HK-2 (cell line): Measurements from ENCODE around the gene ZNF43.
"Not testable (repeated sequence)": the region's sequence is repeated elsewhere in the genome, so short reads cannot be mapped to it uniquely, and the experiment has no call there.

Source experiments
- DNase-seq: peaks from one replicate; pipeline ENCODE4 v3.0.0-alpha.2; 2018; ENCODE audit not compliant: unreplicated experiment

Gene ZNF43

GRCh38 chr19:21835810-21836444, at the start of gene ZNF43:
ZNF43 (minus strand) TSS chr19:21836182; CDS start chr19:21836038, 144 bp downstream.
- peak; percentile 96 for DNase-seq

GRCh38 chr19:21885516-21885915, 49.5 kb upstream of the ZNF43 start:
- DNase-seq, result not testable (repeated sequence)

GRCh38 chr19:21884786-21885185, 48.8 kb upstream of the ZNF43 start:
- not testable (repeated sequence) for DNase-seq

DNA sequence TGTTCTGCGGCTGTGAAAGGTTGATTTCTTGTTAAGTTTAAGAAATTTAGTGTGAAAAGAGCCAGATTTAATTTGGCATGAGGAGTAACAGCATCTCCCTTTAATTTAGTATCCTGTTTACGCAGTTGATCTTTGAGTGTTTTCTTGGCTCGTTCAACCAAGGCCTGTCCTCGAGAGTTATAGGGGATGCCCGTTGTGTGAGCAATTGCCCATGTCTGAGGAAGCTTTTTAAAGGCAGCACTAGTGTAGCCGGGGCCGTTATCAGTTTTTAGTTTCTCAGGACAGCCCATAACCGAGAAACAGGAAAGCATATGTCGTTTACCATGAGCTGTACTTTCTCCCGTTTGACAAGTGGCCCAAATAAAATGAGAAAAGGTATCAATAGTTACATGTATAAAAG, 47.5 kb upstream of the ZNF43 start:
- DNase-seq, result no peak

DNA sequence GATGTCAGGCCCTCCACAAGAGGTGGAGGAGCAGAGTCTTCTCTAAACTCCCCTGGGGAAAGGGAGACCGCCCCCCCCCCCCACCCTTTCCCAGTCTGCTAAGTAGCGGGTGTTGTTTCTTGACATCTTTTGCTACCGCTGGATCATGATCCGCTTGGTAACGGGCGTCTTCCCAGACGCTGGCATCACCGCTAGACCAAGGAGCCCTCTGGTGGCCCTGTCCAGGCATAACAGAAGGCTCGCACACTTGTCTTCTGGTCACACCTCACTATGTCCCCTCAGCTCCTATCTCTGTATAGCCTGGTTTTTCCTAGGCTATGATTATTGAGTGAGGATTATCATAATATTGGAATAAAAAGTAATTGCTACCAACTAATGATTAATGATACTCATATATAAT, 44.8 kb upstream of the ZNF43 start:
- DNase-seq, result not testable (repeated sequence)

GRCh38 chr19:21878646-21879045, 42.7 kb upstream of the ZNF43 start:
- DNase-seq, result no peak

DNA sequence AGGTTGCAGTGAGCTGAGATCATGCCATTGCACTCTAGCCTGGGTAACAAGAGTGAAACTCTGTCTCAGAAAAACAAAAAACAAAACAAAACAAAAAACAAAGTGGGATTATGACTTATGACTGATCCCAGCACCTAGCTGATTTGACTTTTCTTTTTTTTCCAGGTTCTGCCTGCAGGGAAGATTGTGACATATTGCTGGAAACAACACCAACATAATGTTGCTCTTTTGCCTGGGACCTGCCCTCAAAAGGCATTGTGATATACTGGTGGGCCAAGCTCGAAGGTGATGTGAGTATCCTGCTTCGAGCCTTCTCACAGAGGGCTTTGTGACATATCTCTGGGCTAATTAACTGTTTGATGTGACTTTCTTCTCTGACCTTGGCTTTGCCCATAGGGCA, 42.0 kb upstream of the ZNF43 start:
- no peak for DNase-seq

- not testable (repeated sequence) for DNase-seq
Observed at GRCh38 chr19:21876608-21877007, 40.6 kb upstream of the ZNF43 start.

DNA sequence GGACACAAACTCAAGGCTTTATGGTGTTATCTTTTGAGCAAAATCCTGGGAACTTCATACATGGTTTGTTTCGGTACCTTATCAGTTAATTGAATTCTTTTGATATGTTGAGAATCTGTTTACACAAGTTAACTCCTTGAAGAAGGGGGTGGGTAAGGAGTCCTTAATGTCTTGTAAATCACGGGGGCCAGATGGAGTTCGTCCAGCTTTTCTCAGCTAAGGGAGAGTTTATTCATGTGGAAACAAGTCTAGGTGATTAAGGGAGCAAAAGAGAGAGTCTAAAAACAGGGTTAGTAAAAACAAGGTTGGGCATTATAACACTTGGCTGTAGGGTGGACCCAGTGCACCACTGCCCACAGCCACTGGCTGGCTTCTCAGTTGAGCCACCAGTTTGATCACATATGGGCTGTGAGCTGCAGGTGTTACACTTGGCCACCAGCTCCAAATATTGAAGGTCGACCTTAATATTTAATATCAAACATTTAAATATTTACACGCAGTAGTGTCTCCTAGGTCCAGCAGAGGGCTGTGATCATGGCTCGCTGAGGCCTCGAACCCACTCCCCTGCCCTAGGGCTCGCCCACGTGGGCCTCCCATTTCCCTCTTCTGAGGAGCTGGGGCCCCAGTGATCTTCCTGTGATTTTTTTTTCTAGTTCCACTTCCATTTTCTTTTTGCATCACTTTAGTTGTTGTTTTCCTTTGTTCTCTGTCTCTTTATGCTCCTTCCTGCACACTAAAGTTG, 21.0 kb upstream of the ZNF43 start:
- DNase-seq, result no peak

DNA sequence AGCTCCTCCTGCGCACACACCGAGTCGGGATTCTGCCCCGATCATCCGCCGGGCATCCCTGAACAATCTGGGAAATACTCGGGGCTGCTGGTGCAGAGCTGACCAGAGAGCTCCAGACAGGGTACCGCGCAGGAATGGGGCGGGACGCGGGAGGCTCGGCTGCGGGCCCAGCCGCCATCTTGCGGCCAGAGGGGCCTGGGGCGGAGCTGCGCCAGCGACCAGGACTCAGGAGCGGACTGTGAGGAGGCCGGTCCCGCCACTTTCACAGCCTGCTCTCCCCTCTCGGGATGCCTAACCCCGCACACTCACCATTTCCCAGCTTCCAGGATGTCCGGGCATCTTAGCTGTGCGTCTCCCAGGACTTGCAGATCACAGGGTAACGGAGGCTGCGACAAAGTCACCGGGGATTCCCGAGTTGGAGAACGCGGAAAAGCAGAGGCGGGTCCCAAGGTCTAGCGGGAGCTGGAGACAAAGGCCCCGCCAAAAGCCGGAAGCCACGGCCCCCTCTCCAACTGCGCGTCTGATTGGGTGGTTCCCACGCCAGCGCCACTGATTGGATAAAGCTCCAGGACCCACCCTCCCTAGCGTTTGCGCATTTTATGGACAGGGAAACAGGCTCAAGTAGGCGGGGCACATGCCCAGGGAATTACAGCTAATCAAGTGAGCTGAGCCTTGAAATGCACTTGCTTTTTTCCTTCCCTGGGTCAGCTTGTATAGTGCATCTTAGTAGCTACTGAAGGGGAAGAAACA, 15.8 kb upstream of the ZNF43 start:
- peak; percentile 95 for DNase-seq

DNA sequence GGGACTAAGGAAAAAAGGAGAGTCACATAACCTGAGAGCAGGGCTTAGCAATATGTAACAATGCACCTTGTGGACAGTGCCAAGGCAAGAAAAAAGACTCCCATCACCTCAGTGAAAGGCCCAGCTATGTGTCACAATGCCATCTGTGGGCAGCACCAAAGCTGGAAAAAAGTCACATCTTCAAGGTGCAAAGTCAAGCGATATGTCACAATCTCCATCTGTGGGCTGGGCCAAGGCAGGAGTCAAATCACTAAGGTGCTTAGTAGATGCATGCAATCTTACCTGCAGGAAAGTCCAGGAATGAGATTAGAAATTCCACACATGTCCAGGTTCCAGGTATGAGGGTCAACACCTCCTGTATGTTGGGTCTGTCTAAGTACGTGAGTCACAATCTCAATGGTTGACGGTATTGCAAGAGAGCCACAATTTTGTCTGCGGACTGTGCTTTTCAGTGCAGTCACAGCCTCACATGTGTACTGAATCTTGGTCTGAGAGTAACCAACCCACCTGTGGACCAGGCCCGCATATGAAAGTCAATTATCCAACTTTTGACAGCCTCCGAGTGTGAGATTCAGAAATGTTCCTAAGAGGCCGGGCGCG, 14.8 kb upstream of the ZNF43 start:
- DNase-seq, result no peak

GRCh38 chr19:21848706-21849105, 12.7 kb upstream of the ZNF43 start:
- peak; percentile 26 for DNase-seq

- no peak for DNase-seq
Observed at GRCh38 chr19:21843081-21843480, 7.1 kb upstream of the ZNF43 start.

GRCh38 chr19:21841488-21842097, 5.6 kb upstream of the ZNF43 start:
- DNase-seq, result no peak

DNA sequence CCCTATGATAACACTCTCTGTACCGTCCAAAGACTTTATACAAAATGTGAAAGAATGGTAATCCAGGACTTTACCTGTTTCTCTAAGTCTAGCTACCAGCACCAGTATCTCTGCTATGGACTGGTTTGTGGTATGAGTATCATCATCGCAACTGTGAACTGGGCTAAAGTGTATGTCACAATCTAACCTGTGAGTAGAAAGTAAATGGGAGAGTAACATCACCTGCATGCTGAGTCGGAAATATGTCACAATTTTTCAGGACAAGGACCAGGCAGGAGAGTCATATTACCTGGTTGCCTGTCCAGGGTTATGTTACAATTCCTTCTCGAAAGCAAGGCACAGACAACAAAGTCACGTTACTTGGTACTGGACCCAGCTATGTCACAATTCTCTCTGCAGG, 5.1 kb upstream of the ZNF43 start:
- no peak for DNase-seq

DNA sequence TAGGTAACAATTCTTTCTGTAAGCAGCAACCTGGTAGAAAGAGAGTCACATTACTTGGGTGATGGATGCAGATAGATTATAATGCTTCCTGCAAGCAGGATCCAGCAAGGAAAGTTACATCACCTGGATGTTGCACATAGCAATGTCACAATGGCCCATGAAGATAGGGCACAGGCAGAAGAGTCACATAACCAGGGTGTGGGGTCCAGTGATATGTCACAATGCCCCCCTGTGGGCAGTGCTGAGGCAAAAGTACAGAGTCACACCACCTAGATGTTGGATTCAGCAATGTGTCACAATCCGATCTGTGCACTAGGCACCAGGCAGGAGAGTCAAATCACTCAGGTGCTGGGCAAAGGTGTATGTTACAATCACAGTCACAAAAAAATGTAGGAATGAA, 4.0 kb upstream of the ZNF43 start:
- DNase-seq, result no peak

- no peak for DNase-seq
Observed at GRCh38 chr19:21838646-21839045, 2.7 kb upstream of the ZNF43 start.

DNA sequence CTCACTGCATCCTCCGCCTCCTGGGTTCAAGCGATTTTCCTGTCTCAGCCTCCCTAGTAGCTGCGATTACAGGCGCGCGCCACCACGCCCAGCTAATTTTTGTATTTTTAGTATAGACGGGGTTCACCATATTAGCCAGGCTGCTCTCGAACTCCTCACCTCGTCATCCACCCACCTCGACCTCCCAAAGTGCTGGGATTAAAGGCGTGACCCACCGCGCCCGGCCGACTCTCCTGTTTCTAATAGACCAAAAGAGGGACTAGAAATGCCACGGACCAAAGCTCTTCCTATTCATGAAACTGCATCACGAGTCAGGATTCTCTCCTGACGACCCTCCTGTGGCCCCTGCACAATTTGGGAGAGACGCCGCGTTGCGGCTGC, 563 bp downstream of the ZNF43 start:
- DNase-seq, result no peak

GRCh38 chr19:21833733-21834132, 2.2 kb downstream of the ZNF43 start:
- no peak for DNase-seq

DNA sequence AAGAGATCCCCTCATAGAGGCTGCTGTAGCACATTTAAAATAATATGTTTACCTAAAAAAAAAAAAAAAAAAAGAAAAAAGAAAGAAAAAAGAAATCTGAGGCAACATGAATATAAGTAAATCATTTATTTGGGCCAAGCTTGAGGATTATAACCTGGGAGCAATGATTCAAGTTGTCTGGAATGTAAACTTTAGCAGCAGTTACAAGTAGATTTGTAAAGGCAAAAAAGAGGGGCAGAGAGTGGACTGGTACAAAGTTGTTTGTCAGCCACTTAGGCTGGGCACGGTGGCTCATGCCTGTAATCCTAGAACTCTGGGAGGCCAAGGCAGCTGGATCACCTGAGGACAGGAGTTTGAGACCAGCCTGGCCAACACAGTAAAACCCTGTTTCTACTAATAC, 11.3 kb downstream of the ZNF43 start:
- DNase-seq, result no peak

DNA sequence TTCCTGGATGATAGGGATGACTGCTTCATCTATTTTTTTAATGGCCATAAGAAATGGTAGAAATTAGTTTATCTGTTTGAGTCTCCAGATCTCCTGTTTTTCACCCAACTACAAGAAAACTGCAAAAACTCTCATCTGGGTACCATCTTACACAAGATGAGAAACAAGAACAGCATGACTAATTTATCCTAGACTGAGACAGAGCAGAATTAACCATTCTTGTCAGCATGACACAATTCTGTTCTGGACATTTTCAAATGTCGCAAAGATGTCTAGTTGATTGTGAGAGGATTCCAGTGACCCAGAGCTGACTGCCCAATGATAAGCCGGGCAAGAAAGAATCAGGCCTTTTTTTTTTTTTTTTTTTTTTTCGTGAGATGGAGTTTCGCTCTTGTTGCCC, 12.8 kb downstream of the ZNF43 start:
- DNase-seq, result no peak

DNA sequence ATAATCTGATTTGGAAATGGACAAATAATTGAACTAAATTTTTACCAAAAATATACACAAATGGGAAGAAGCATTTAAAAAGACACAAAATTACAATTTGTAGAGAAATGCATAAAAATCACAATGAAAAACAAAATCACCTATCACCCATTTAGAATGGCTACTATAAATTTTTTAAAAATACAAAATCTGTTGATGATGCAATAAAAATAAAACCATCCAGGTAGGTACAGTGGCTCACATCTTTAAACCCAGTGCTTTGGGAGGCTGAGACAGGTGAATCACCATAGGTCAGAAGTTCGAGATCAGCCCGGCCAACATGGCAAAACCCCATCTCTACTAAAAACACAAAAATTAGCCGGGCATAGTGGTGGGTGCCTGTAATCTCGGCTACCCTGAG, 23.5 kb downstream of the ZNF43 start:
- DNase-seq, result no peak
